ENCODE measurements around the gene ADAM11. TPM values are rescaled to one million over a fixed set of nuclear protein-coding genes. Genes with fewer than 3 reads are reported as not detected.

Gene ADAM11
- total RNA-seq, 1 donor from 2014 or later, result 0.06 TPM

GRCh38 chr17:44787271-44787940 is 28.6 kb downstream of the ADAM11 start:
- DNase-seq (ENCODE audit: low read depth), result no peak
- no peak overlapping the region for H3K4me3 ChIP-seq (ENCODE audit: low read depth, low read length)
- TF ChIP-seq, protein P1, sequence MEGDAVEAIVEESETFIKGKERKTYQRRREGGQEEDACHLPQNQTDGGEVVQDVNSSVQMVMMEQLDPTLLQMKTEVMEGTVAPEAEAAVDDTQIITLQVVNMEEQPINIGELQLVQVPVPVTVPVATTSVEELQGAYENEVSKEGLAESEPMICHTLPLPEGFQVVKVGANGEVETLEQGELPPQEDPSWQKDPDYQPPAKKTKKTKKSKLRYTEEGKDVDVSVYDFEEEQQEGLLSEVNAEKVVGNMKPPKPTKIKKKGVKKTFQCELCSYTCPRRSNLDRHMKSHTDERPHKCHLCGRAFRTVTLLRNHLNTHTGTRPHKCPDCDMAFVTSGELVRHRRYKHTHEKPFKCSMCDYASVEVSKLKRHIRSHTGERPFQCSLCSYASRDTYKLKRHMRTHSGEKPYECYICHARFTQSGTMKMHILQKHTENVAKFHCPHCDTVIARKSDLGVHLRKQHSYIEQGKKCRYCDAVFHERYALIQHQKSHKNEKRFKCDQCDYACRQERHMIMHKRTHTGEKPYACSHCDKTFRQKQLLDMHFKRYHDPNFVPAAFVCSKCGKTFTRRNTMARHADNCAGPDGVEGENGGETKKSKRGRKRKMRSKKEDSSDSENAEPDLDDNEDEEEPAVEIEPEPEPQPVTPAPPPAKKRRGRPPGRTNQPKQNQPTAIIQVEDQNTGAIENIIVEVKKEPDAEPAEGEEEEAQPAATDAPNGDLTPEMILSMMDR (conservative IDR thresholded peaks at IDR 0.05; ENCODE audit: low read depth, low read length), result no peak

GRCh38 chr17:44788139-44788538 is 29.4 kb downstream of the ADAM11 start:
- no peak for DNase-seq (ENCODE audit: low read depth)
- TF ChIP-seq, protein P1 (conservative IDR thresholded peaks at IDR 0.05; ENCODE audit: low read depth, low read length), result no peak
- no peak overlapping the region for H3K4me3 ChIP-seq (ENCODE audit: low read depth, low read length)

GRCh38 chr17:44792276-44792675 is 33.5 kb downstream of the ADAM11 start:
- H3K4me3 ChIP-seq (ENCODE audit: low read depth, low read length), result no peak overlapping the region
- DNase-seq (ENCODE audit: low read depth), result no peak
- TF ChIP-seq, protein P1 (conservative IDR thresholded peaks at IDR 0.05; ENCODE audit: low read depth, low read length), result no peak

DNA sequence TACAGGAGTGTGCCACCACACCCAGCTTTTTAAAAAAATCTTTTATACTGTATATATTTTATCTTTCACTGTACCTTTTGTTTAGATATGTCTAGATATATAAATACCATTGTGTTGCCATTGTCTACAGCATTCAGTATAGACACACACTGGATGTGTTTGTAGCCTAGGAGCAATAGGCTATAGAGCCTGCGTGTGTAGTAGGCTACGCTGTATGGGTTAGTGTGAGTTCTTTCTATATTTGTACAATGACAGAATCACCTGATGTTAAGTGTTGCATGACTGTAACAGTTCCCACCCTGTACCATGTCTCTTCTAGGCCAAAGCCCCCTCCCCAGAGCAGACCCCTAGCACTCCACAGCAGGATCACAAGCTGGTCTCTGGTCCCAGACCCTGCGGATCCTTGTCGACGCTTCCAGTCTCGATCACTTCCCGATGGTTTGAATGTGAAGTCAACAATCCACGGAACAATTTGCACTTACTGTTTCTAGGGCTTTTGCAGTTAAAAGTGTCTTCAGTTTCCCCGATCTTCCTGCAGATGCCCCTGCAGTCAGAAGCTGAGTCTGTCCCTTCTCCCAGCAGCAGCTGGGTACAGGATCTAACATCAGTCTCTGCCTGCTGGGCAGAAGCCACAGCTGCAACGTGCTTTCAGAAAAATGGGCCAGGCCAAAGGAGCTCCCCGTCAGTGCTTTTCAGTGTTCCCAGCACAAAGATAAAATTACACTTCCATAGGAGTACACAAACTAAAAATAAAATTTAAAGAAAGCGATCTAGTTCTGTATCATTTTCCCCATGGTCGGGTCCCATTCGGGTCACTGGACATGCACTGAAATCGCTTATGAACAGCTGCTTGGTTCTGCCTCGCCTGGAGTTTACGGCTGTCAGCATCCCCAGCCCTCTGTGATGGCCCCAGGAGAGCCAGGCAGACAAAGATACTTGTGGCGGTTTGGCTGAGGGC is 35.4 kb downstream of the ADAM11 start:
- no peak for DNase-seq (ENCODE audit: low read depth)
- no peak overlapping the region for H3K4me3 ChIP-seq (ENCODE audit: low read depth, low read length)
- TF ChIP-seq, protein P1 (conservative IDR thresholded peaks at IDR 0.05; ENCODE audit: low read depth, low read length), result no peak

DNA sequence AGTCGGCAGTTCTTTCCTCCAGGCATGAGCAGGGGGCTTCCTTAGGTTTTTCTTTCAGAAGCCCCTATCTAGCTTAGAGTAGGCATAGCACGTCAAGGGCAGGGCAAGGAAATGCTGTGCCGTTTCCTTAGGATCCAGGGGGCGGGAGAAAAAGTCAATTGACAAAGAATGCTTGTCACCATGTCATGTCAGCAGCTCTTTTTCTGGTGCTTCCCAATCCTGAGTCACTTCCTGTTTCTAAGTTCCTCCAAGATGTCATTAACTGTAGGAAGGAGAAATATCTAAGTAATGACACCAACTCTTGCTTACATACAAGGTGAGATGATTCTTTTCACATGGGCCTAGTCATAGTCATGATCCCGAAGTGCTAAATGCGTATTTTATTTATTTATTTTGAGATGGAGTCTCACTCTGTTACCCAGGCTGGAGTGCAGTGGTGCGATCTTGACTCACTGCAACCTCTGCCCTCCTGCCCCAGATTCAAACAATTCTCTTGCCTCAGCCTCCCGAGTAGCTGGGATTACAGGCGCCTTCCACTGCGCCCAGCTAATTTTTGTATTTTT is 36.1 kb downstream of the ADAM11 start:
- DNase-seq (ENCODE audit: low read depth), result peak; percentile 95
- TF ChIP-seq, protein P1 (conservative IDR thresholded peaks at IDR 0.05; ENCODE audit: low read depth, low read length), result no peak
- H3K4me3 ChIP-seq (ENCODE audit: low read depth, low read length), result no peak overlapping the region

DNA sequence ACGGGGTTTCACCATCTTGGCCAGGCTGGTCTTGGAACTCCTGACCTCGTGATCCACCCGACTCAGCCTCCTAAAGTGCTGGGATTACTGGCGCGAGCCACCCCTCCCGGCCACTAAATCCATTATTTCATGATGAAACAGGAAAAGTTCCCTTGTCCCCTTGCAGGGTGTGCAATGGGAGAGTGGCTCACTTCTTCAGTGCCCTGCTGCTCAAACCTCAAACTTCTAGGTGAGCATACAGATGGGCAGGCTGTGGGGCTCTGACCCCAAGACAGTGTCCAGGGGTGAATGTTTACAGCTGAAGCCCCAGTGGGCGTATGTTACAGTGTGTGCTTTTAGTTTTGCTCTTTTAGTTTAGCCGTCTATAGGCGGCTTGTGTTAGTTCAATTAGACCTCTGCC is 36.6 kb downstream of the ADAM11 start:
- H3K4me3 ChIP-seq (ENCODE audit: low read depth, low read length), result no peak overlapping the region
- TF ChIP-seq, protein P1 (conservative IDR thresholded peaks at IDR 0.05; ENCODE audit: low read depth, low read length), result no peak
- DNase-seq (ENCODE audit: low read depth), result no peak

Data from epithelial cell of proximal tubule (primary cell).